Activated CD4-positive, alpha-beta T cell treated with anti-CD3 and anti-CD28 coated beads, Interleukin-2, amount 10 ng/mL, durations not matched to agents 24 days and 14 days (primary cell): ENCODE measurements around the gene DYNC2I2. TPM values are rescaled to one million over a fixed set of nuclear protein-coding genes. Genes with fewer than 3 reads are reported as not detected.

Experiments used
- DNase-seq: peaks from one replicate; pipeline ENCODE4 v3.0.0; 2022
- H3K27ac Mint-ChIP-seq: one replicate; pipeline ENCODE4 v1.8.0; 2022; ENCODE audit warnings: mild to moderate bottlenecking, mixed read lengths
- H3K27me3 Mint-ChIP-seq: one replicate; pipeline ENCODE4 v1.8.0; 2022; ENCODE audit warnings: mixed read lengths
- H3K36me3 Mint-ChIP-seq: one replicate; pipeline ENCODE4 v1.8.0; 2022; ENCODE audit warnings: low read depth, mild to moderate bottlenecking, mixed read lengths
- H3K4me1 Mint-ChIP-seq: one replicate; pipeline ENCODE4 v1.8.0; 2021; ENCODE audit warnings: mixed read lengths
- H3K4me3 Mint-ChIP-seq: one replicate; pipeline ENCODE4 v1.8.0; 2022; ENCODE audit warnings: mild to moderate bottlenecking, moderate library complexity, mixed read lengths
- H3K9me3 Mint-ChIP-seq: one replicate; pipeline ENCODE4 v1.8.0; 2021; ENCODE audit warnings: mixed read lengths
- intact Hi-C: fragments of 100-400 bp; cut with micrococcal nuclease; formaldehyde crosslinking; loops from one replicate; pipeline ENCODE4 v1.15.1; 2023
- total RNA-seq: library from RNA; stranded (reverse); gene quantifications from 2 replicates; pipeline ENCODE4 v1.2.3, GENCODE V29; 2022

DYNC2I2 gene
- total RNA-seq, 1 donor from 2014 or later = 47.4 TPM

DNA sequence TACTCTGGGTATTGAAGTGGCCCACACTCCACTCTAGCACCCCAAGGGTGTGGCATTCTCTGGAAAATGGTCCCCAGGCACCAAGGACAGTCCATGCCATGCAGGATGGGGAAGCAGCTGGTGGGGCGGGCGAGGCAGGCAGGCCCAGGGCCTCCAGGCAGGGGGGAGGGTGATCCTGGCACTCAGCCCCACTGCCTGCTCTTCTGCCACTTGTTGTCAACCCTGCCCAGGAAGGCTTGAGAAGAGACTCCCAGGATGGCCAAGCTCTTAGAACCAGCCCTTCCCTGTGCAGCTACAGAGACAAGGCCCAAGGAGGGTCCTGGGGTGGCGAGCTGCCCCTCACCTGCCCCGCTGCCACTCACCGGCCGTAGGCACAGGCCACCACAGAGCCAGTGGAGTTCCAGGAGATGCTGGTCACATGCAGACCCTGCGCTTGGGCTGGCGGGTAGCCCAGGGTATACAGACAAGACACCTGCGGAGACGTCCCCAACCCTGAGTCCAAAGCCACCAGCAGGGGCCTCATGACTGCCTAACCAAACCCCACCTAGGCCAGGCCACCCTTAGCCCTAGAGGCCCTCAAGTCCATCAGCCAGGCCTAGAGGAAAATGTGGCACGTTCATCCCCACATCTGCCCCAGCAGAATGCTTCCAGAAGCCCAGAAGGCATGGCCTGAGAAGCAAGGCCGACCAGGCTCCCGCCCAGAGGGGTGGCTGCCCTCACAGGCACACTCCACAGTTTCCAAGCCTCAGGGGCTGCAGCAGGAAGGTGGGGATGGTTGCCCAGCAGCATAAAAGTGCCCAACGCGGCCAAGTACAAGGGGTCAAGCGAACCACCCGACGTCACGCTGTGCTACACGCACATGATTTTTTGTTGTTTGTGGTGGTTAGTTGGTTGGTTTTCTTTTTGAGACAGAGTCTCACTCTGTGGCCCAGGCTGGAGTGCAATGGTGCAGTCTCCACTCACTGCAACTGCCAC, 19.8 kb downstream of the DYNC2I2 start:
- Mint-ChIP-seq H3K4me3 (no peak overlapping the region), H3K27ac (no peak overlapping the region), H3K4me1 (no peaks in the 10 kb centered on the region), H3K27me3 (no peaks in the 10 kb centered on the region), H3K9me3 (no peaks in the 10 kb centered on the region), H3K36me3 (peaks cover 22% of the 10 kb centered on the region)
- intact Hi-C loops = no loop called here
- peak; percentile 53 for DNase-seq

DNA sequence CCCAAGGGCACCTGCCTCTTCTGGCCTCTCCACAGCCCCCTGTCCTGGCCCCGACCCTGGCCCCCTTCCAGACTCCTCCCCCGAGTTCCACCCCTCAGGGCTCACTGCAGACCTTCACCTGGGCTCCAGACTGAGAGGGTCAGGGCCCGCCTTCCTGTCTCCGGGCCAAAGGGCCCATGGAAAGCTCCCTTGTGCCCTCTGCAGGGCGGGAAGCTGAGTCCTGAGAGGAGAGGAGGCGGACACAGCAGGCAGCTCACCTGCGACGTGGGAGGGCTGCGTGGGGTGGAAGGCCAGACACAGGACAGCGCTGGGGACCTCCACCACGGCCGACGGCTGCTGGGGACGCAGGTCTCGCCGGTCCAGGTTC, 20.6 kb downstream of the DYNC2I2 start:
- H3K36me3 Mint-ChIP-seq = peaks cover 24% of the 10 kb centered on the region
- intact Hi-C loops = no loop called here
- no peaks in the 10 kb centered on the region for H3K9me3 Mint-ChIP-seq
- no peaks in the 10 kb centered on the region for H3K27me3 Mint-ChIP-seq
- no peak overlapping the region for H3K27ac Mint-ChIP-seq
- DNase-seq = no peak
- no peaks in the 10 kb centered on the region for H3K4me1 Mint-ChIP-seq
- H3K4me3 Mint-ChIP-seq = no peak overlapping the region

DNA sequence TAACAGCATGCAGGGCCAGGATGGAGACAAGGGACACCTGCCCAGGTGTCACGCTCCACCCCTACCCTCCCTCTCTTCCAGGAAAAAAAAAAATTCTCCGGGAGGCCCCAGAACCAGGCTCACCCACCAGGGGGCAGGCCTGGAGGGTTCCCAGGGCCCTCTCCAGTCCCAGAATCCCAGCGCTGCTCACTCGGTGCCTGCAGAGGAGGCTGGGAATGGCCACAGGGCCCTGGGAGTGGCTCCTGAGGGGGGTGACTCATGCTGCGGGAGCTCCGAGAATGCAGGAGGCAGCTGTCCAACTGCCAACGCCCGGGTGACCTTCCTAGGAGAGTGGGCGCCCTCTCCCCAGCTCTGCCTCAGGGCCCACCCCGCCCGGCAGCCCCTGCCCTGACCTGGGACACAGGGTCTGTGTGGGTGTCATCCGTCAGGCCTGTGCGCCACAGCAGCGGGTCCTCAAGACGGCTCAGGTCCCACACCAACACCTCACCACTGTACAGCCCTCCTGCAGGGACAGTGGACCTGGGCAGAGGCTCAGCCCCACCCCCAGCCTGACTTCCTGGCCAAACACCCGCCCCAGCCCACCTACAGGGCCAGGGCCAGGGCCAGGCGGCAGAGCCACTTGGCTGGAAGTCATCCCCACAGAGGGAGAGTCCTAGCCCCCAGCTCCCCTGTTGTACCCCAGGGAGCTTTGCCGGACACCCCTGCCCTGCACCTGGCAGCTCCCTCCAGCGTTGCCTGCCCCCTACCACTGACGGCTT, 21.2 kb downstream of the DYNC2I2 start:
- H3K4me1 Mint-ChIP-seq = no peaks in the 10 kb centered on the region
- no peak overlapping the region for H3K27ac Mint-ChIP-seq
- no peaks in the 10 kb centered on the region for H3K27me3 Mint-ChIP-seq
- DNase-seq = no peak
- H3K4me3 Mint-ChIP-seq = no peak overlapping the region
- intact Hi-C loops = no loop called here
- no peaks in the 10 kb centered on the region for H3K9me3 Mint-ChIP-seq
- peaks cover 24% of the 10 kb centered on the region for H3K36me3 Mint-ChIP-seq

DNA sequence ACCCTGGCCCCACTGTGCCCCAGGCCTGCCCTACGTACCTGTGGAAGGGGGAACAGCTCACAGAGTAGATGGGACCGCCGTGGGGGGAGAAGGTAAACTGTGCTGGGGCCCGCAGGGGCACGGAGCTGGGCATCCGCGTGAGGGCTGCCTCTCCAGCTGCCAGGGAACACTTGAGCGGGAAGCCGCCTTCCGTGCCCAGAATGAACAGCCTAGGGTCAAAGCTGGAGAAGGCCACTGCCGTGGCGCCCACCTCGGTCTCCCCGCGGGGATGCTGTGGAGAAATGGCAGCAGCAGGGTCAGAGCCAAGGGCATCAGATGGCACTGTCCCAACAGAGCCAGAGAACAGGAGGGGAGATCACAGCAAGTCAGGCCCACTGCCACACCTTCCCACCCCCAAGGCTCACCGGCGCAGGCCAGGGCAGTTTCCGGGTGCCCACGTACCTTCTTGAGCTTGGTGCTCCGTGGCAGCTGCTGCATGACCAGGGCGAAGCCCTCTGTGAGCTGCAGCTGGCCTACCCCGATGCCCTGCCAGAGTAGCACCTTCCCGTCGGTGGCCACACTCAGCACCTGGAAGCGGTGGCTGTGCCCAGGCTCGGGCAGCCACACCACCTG, 21.9 kb downstream of the DYNC2I2 start:
- H3K27ac Mint-ChIP-seq = no peak overlapping the region
- intact Hi-C loops = no loop called here
- no peaks in the 10 kb centered on the region for H3K4me1 Mint-ChIP-seq
- no peak for DNase-seq
- no peak overlapping the region for H3K4me3 Mint-ChIP-seq
- peaks cover 26% of the 10 kb centered on the region for H3K36me3 Mint-ChIP-seq
- H3K9me3 Mint-ChIP-seq = no peaks in the 10 kb centered on the region
- H3K27me3 Mint-ChIP-seq = no peaks in the 10 kb centered on the region

DNA sequence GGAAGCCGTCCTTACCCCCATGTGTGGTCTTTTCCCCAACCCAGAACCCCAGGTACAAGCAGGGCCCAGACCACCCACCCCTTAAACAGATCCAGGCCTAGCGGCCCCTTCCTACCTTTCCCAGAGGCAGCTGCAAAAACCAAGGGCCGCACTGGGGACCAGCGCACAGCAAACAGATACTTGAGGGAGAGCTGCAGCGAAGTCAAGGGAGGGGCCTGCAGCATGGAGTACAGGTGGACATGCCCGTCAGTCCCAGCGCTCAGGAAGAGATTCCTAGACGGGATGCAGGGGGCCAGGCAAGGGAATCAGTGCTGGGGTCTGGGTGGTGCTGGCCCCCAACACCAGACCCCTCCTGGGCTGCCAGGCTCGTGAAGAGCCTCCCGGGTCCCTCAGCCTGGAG, 22.5 kb downstream of the DYNC2I2 start:
- intact Hi-C loops = no loop called here
- no peaks in the 10 kb centered on the region for H3K27me3 Mint-ChIP-seq
- H3K4me1 Mint-ChIP-seq = no peaks in the 10 kb centered on the region
- no peak overlapping the region for H3K4me3 Mint-ChIP-seq
- no peaks in the 10 kb centered on the region for H3K9me3 Mint-ChIP-seq
- H3K36me3 Mint-ChIP-seq = peaks cover 27% of the 10 kb centered on the region
- no peak overlapping the region for H3K27ac Mint-ChIP-seq
- no peak for DNase-seq

DNA sequence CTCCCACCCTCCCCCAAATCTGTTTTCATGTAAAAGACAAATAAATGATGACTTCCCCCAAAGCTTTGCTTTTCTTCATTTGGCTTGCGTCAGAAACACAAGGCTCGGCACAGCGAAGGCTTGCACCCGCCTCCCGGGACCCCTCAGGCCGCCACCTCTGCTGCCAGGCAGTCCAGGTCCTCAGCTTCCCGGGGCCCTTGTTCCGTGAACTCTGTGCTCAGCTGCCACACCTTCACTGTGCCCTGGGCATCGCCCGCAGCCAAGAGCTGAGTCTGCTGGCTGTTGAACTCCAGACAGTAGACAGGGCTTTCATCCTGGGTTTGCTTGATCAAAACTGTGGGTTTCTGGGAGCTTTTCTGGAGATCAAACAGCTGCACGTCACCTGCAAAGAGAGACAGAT, 23.0 kb downstream of the DYNC2I2 start:
- Mint-ChIP-seq H3K4me1 (peaks cover 3% of the 10 kb centered on the region), H3K36me3 (peaks cover 28% of the 10 kb centered on the region), H3K9me3 (no peaks in the 10 kb centered on the region), H3K27ac (no peak overlapping the region), H3K4me3 (no peak overlapping the region), H3K27me3 (no peaks in the 10 kb centered on the region)
- intact Hi-C loops = no loop called here
- no peak for DNase-seq

DNA sequence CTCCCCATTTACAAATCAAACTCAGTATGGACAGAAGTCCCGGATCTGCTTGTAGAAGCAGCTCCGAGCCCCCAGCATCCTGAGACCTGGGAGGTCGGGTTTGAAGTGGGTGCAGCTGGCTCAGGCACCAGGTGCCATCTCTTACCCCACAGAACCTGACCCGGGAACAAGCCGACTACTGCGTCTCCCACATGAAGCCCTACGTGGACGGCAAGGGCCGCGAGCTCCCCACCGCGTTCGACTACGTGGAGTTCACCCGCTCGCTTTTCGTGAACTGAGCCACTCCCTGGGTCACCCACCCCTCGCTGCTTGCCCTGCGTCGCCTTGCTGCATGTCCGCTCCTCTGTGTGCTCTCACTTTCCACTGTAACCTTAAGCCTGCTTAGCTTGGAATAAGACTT, 23.6 kb downstream of the DYNC2I2 start:
- peaks cover 3% of the 10 kb centered on the region for H3K4me1 Mint-ChIP-seq
- H3K27ac Mint-ChIP-seq = no peak overlapping the region
- H3K27me3 Mint-ChIP-seq = no peaks in the 10 kb centered on the region
- H3K9me3 Mint-ChIP-seq = no peaks in the 10 kb centered on the region
- intact Hi-C loops = no loop called here
- peaks cover 28% of the 10 kb centered on the region for H3K36me3 Mint-ChIP-seq
- DNase-seq = no peak
- H3K4me3 Mint-ChIP-seq = no peak overlapping the region

DNA sequence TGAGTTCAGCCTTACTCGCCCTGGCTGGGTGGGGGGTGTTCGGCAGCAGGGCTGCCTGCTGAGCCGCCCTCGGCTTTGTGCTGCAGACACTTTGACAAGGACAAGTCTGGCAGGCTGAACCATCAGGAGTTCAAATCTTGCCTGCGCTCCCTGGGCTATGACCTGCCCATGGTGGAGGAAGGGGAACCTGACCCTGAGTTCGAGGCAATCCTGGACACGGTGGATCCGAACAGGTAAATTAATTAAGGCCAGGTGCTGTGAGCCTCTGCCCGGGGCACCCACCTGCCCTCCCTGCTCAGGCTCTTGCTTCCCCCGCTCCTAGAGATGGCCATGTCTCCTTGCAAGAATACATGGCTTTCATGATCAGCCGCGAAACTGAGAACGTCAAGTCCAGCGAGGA, 24.2 kb downstream of the DYNC2I2 start:
- Mint-ChIP-seq H3K4me3 (no peak overlapping the region), H3K36me3 (peaks cover 33% of the 10 kb centered on the region), H3K4me1 (peaks cover 3% of the 10 kb centered on the region), H3K27ac (no peak overlapping the region), H3K27me3 (no peaks in the 10 kb centered on the region), H3K9me3 (no peaks in the 10 kb centered on the region)
- DNase-seq = no peak
- intact Hi-C loops = no loop called here

DNA sequence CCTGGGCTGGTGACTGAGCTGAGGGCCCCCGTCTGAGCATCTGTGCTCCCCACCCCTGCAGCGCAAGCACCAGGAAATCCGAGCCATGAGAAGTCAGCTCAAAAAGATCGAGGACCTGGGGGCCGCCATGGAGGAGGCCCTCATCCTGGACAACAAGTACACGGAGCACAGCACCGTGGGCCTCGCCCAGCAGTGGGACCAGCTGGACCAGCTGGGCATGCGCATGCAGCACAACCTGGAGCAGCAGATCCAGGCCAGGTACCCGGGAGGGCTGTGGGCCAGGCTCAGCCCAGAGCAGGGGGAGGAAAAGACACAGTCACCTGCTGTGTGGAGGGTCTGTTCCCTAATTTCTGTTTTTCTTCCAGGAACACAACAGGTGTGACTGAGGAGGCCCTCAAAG, 24.6 kb downstream of the DYNC2I2 start:
- no peak for DNase-seq
- H3K27me3 Mint-ChIP-seq = no peaks in the 10 kb centered on the region
- peaks cover 3% of the 10 kb centered on the region for H3K4me1 Mint-ChIP-seq
- intact Hi-C loops = no loop called here
- peaks cover 34% of the 10 kb centered on the region for H3K36me3 Mint-ChIP-seq
- no peaks in the 10 kb centered on the region for H3K9me3 Mint-ChIP-seq
- no peak overlapping the region for H3K27ac Mint-ChIP-seq
- no peak overlapping the region for H3K4me3 Mint-ChIP-seq

DNA sequence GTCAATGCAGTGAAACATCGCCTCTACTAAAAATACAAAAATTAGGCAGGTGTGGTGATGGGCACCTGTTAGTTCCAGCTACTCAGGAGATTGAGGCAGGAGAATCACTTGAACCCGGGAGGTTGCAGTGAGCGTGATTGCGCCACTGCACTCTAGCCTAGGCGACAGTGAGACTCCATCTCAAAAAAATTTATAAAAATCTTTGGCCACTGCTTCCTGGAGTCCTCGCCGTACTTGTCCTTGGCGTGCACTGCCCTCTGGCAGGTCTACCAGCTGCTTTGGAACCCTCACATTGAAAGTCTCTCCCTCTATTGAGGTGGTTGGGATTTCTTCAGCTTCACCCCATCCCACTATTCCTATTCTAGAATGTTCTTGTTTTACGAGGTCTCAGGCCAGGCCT, 25.0 kb downstream of the DYNC2I2 start:
- Mint-ChIP-seq H3K4me3 (no peak overlapping the region), H3K36me3 (peaks cover 36% of the 10 kb centered on the region), H3K27ac (no peak overlapping the region), H3K27me3 (no peaks in the 10 kb centered on the region), H3K9me3 (no peaks in the 10 kb centered on the region), H3K4me1 (peaks cover 3% of the 10 kb centered on the region)
- no peak for DNase-seq
- intact Hi-C loops = no loop called here

DNA sequence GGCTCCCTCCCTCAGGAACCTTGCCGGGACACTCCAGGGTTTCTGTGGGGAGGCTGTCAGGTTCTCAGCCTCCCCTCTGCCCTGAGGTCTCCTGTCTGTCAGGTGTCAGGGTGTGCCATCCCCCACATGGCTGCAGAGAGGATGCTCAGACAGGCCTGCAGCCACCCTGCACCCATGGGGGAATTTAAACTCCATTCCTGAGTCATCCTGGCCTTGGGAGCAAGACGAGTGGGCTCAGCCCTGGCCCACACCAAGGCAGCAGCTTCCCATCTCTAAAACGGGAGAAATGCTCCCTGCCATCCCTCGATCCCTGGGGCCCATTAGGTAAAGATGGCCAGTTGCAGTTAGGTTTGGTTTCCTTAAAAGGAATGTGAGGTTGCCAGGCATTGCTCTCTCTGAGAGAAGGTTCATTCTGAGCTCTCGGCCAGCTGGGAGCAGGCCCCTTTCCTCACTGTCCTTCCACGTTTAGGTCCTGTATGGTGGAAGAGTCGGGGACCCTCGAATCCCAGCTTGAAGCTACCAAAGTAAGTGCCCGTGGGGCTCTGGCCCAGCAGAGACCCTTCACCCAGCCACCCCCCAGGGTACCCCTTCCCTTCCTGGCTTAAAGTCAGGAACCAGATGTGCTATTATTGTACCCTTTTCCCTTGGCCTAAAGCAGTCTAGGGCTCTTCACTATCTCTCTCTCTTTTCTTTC, 26.6 kb downstream of the DYNC2I2 start:
- intact Hi-C loops = no loop called here
- no peaks in the 10 kb centered on the region for H3K27me3 Mint-ChIP-seq
- DNase-seq = no peak
- no peak overlapping the region for H3K4me3 Mint-ChIP-seq
- H3K36me3 Mint-ChIP-seq = peaks cover 52% of the 10 kb centered on the region
- H3K4me1 Mint-ChIP-seq = peaks cover 3% of the 10 kb centered on the region
- no peak overlapping the region for H3K27ac Mint-ChIP-seq
- no peaks in the 10 kb centered on the region for H3K9me3 Mint-ChIP-seq

DNA sequence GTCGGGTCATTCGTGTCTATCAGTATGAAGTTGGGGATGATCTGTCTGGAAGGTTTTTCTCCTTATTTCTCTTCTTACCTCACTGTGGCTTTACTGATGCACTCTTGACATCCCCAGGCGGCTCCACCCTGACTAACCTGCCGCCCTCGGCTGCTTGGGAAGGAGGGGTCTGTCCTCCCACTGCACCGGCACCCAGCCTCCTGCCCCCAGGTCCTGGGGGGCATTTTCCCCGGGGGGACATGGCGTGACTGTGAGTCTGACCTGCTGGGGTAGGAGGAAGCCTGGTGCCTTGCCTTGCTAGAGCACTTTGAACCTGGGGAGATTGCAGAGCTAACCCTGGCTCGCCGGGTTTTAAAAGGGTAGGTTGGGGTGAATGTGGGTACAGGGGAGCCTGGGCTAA, 27.5 kb downstream of the DYNC2I2 start:
- Mint-ChIP-seq H3K9me3 (no peaks in the 10 kb centered on the region), H3K4me1 (peaks cover 3% of the 10 kb centered on the region), H3K4me3 (no peak overlapping the region), H3K36me3 (peaks cover 58% of the 10 kb centered on the region), H3K27me3 (no peaks in the 10 kb centered on the region), H3K27ac (no peak overlapping the region)
- no peak for DNase-seq
- intact Hi-C loops = no loop called here

DNA sequence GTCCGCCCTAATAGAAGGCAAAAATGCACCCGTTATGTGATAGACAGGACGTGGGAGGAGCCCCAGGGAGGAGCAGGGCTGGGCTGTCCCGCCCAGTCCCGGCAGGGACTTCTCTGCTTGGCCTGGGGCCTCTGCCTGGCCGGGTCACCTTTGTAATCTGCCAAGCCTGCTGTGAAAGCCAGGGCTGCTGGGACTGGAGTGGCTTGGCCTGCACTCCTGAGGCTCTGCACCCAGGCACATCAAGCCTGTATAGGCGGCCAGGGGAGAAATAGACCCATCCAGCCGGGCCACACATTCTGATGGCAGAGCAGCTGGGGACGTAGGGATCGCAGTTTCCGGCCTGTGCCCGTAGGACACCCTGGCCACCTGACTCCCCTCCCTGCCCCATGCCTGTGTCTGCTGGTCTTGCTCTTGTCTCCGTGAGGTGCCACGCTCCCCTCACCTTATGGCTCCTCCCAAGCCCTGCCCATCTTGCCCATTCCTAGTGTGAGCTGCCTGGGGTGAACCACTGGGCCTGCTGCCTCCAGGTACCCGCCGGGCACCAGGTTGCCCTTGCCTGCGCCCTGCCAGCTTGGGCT, 28.1 kb downstream of the DYNC2I2 start:
- intact Hi-C loops = no loop called here
- no peak for DNase-seq
- H3K27ac Mint-ChIP-seq = no peak overlapping the region

More for the DNA sequence above, 28.1 kb downstream of the DYNC2I2 start:
- Mint-ChIP-seq H3K4me1 (peaks cover 3% of the 10 kb centered on the region), H3K9me3 (no peaks in the 10 kb centered on the region), H3K27me3 (no peaks in the 10 kb centered on the region), H3K4me3 (no peak overlapping the region), H3K36me3 (peaks cover 54% of the 10 kb centered on the region)
